Naive thymus-derived CD4-positive, alpha-beta T cell (primary cell): ENCODE measurements around the gene ACTL7A. TPM values are rescaled to one million over a fixed set of nuclear protein-coding genes. Genes with fewer than 3 reads are reported as not detected.
"Not testable (repeated sequence)": the region's sequence is repeated elsewhere in the genome, so short reads cannot be mapped to it uniquely, and the experiment has no call there.

Source experiments
- ATAC-seq: fragments of 150-1000 bp; cut with Tn5 transposase; 2 replicates; pipeline ENCODE4 v1.10.0; 2021; ENCODE audit warnings: mild to moderate bottlenecking, moderate library complexity
- CTCF ChIA-PET: fragments of 350-600 bp; sonication (Branson Sonifier 250); formaldehyde crosslinking; loops from one replicate; lab custom pipeline; 2021; ENCODE audit warnings: antibody characterized with exemption; lab: Charles Lee
- POLR2A ChIA-PET: fragments of 350-600 bp; sonication (Branson Sonifier 250); formaldehyde crosslinking; loops from one replicate; lab custom pipeline; 2021; ENCODE audit warnings: antibody characterized with exemption, inconsistent platforms; lab: Charles Lee
- DNase-seq, 9 donors: peaks; one replicate each; pipeline versions ENCODE4 v3.0.0 to v3.0.0-alpha.2; 2020 to 2022; ENCODE audit warnings: mixed read lengths in 1 of 9
- H3K27ac ChIP-seq: one replicate; pipeline ENCODE4 v1.7.0; 2013; ENCODE audit warnings: mild to moderate bottlenecking, low read depth, low read length, moderate library complexity
- H3K27me3 ChIP-seq, 2 donors: one replicate each; pipeline ENCODE4 v1.7.0; 2013; ENCODE audit warnings: low read length in 2 of 2, mild to moderate bottlenecking in 2 of 2, moderate library complexity in 2 of 2; ENCODE audit not compliant: control insufficient read depth in 2 of 2, insufficient read depth in 2 of 2
- H3K36me3 ChIP-seq, 3 experiments: 1 replicate in 2 of 3; 2 replicates in 1 of 3; pipeline ENCODE4 v1.7.0; 2013; ENCODE audit warnings: low read length in 3 of 3, mild to moderate bottlenecking in 3 of 3, moderate library complexity in 1 of 3; ENCODE audit not compliant: insufficient read depth in 3 of 3, control insufficient read depth in 2 of 3
- H3K4me1 ChIP-seq, 2 donors: one replicate each; pipeline ENCODE4 v1.7.0; 2013; ENCODE audit warnings: low read length in 2 of 2, mild to moderate bottlenecking in 2 of 2, moderate library complexity in 1 of 2; ENCODE audit not compliant: control insufficient read depth in 2 of 2, insufficient read depth in 2 of 2
- H3K4me3 ChIP-seq: 2 replicates; pipeline ENCODE4 v1.7.0; 2013; ENCODE audit warnings: mild to moderate bottlenecking, low read length
- H3K9me3 ChIP-seq, 3 experiments: 1 replicate in 2 of 3; 2 replicates in 1 of 3; pipeline ENCODE4 v1.7.0; 2013; ENCODE audit warnings: low read length in 3 of 3; ENCODE audit not compliant: control insufficient read depth in 2 of 3
- H3K27ac Mint-ChIP-seq, 9 donors: one replicate each; pipeline ENCODE4 v1.8.0; 2020 to 2022; ENCODE audit warnings: mixed read lengths in 9 of 9, mild to moderate bottlenecking in 8 of 9, moderate library complexity in 5 of 9, inconsistent platforms in 2 of 9
- H3K27me3 Mint-ChIP-seq, 5 donors: one replicate each; pipeline ENCODE4 v1.8.0; 2021 to 2022; ENCODE audit warnings: mixed read lengths in 5 of 5, mild to moderate bottlenecking in 1 of 5
- H3K36me3 Mint-ChIP-seq, 5 donors: one replicate each; pipeline ENCODE4 v1.8.0; 2020 to 2022; ENCODE audit warnings: mixed read lengths in 5 of 5, mild to moderate bottlenecking in 3 of 5, inconsistent platforms in 1 of 5
- H3K4me1 Mint-ChIP-seq, 7 donors: one replicate each; pipeline ENCODE4 v1.8.0; 2020 to 2022; ENCODE audit warnings: mixed read lengths in 7 of 7, mild to moderate bottlenecking in 3 of 7, inconsistent platforms in 1 of 7
- H3K4me3 Mint-ChIP-seq, 10 donors: one replicate each; pipeline ENCODE4 v1.8.0; 2020 to 2022; ENCODE audit warnings: mild to moderate bottlenecking in 10 of 10, mixed read lengths in 10 of 10, moderate library complexity in 6 of 10, inconsistent platforms in 2 of 10
- H3K9me3 Mint-ChIP-seq, 11 donors: one replicate each; pipeline ENCODE4 v1.8.0; 2020 to 2022; ENCODE audit warnings: mixed read lengths in 11 of 11, mild to moderate bottlenecking in 4 of 11, inconsistent platforms in 1 of 11, moderate library complexity in 1 of 11
- intact Hi-C, 2 donors: fragments of 100-400 bp; cut with micrococcal nuclease; formaldehyde crosslinking; loops; one replicate each; pipeline ENCODE4 v1.15.1; 2023
- polyA plus RNA-seq, 2 donors: library from polyadenylated mRNA; unstranded; fragments of 300-500 nt; fragmentation: Illumina TruSeq; gene quantifications; one replicate each; pipeline ENCODE4 v1.2.3, GENCODE V29; 2021
- total RNA-seq, 6 experiments: library from RNA in 5 of 6; stranded (reverse) in 5 of 6; gene quantifications; 1 replicate in 5 of 6; 2 replicates in 1 of 6; pipeline ENCODE4 v1.2.3 and lab custom pipeline; 2021 to 2026

The ACTL7A gene
- total and polyA plus RNA-seq, 7 experiments from 2014 or later: not detected

GRCh38 chr9:108836781-108837180, 25.3 kb upstream of the ACTL7A start:
- peaks cover 0 to 3% (median 0%) of the 10 kb centered on the region in 3 experiments for H3K9me3 ChIP-seq
- Mint-ChIP-seq H3K27me3 (peaks cover 0 to 4% (median 0%) of the 10 kb centered on the region in 5 donors), H3K4me1 (peaks cover 0 to 12% (median 0%) of the 10 kb centered on the region in 7 donors), H3K9me3 (peaks cover 0 to 3% (median 0%) of the 10 kb centered on the region in 11 donors), H3K27ac (no peak overlapping the region), H3K36me3 (peaks cover 0 to 1% (median 0%) of the 10 kb centered on the region in 5 donors), H3K4me3 (no peak overlapping the region)
- H3K4me1 ChIP-seq: no peaks in the 10 kb centered on the region
- H3K36me3 ChIP-seq: no peaks in the 10 kb centered on the region
- intact Hi-C loops: loop anchor here in 1 of 2 donors (10.0 kb wide), 1 partner anchor 62 kb away; no protein-coding TSS in a partner anchor
- DNase-seq: no peak
- CTCF ChIA-PET: no interaction called here
- no peaks in the 10 kb centered on the region for H3K27me3 ChIP-seq
- H3K27ac ChIP-seq: no peak overlapping the region
- no peak overlapping the region for H3K4me3 ChIP-seq
- POLR2A ChIA-PET: no interaction called here
- no peak for ATAC-seq

- ChIA-PET POLR2A (no interaction called here), CTCF (no interaction called here)
- Mint-ChIP-seq H3K27ac (no peak overlapping the region), H3K4me1 (peaks cover 3 to 16% (median 5%) of the 10 kb centered on the region in 7 donors), H3K27me3 (peaks cover 0 to 4% (median 0%) of the 10 kb centered on the region in 5 donors), H3K4me3 (no peak overlapping the region), H3K9me3 (peaks cover 0 to 3% (median 0%) of the 10 kb centered on the region in 11 donors), H3K36me3 (peaks cover 0 to 1% (median 0%) of the 10 kb centered on the region in 5 donors)
- Histone ChIP-seq H3K4me3 (no peak overlapping the region), H3K27ac (no peak overlapping the region), H3K36me3 (no peaks in the 10 kb centered on the region), H3K27me3 (no peaks in the 10 kb centered on the region), H3K4me1 (no peaks in the 10 kb centered on the region), H3K9me3 (peaks cover 0 to 3% (median 0%) of the 10 kb centered on the region in 3 experiments)
- ATAC-seq (no peak), DNase-seq (no peak)
- intact Hi-C loops: loop anchor here in 1 of 2 donors (10.0 kb wide), 1 partner anchor 63 kb away; no protein-coding TSS in a partner anchor
Measured at GRCh38 chr9:108837530-108837929, 24.5 kb upstream of the ACTL7A start.

GRCh38 chr9:108838017-108838416, 24.0 kb upstream of the ACTL7A start:
- CTCF ChIA-PET: no interaction called here
- no peak for ATAC-seq
- POLR2A ChIA-PET: no interaction called here

GRCh38 chr9:108839561-108839960, 22.5 kb upstream of the ACTL7A start:
- DNase-seq, POLR2A ChIA-PET, H3K9me3 ChIP-seq, H3K27me3 ChIP-seq, CTCF ChIA-PET, ATAC-seq, H3K9me3 Mint-ChIP-seq, H3K36me3 ChIP-seq, H3K4me3 ChIP-seq, H3K27ac ChIP-seq, H3K27me3 Mint-ChIP-seq, H3K36me3 Mint-ChIP-seq, H3K27ac Mint-ChIP-seq, H3K4me1 ChIP-seq, H3K4me3 Mint-ChIP-seq: not testable (repeated sequence)
- intact Hi-C loops: loop anchor here in 1 of 2 donors (10.0 kb wide), 1 partner anchor 65 kb away; no protein-coding TSS in a partner anchor
- H3K4me1 Mint-ChIP-seq: peaks cover 10 to 21% (median 11%) of the 10 kb centered on the region in 7 donors

More at GRCh38 chr9:108838017-108838416, 24.0 kb upstream of the ACTL7A start:
- peaks cover 0 to 3% (median 0%) of the 10 kb centered on the region in 11 donors for H3K9me3 Mint-ChIP-seq
- peaks cover 8 to 20% (median 10%) of the 10 kb centered on the region in 7 donors for H3K4me1 Mint-ChIP-seq
- Histone ChIP-seq H3K27ac (no peak overlapping the region), H3K9me3 (peaks cover 0 to 3% (median 0%) of the 10 kb centered on the region in 3 experiments), H3K4me1 (no peaks in the 10 kb centered on the region), H3K27me3 (no peaks in the 10 kb centered on the region), H3K4me3 (no peak overlapping the region), H3K36me3 (no peaks in the 10 kb centered on the region)
- no peak overlapping the region for H3K27ac Mint-ChIP-seq
- H3K36me3 Mint-ChIP-seq: peaks cover 0 to 1% (median 0%) of the 10 kb centered on the region in 5 donors
- H3K27me3 Mint-ChIP-seq: peaks cover 0 to 1% (median 0%) of the 10 kb centered on the region in 5 donors
- intact Hi-C loops: loop anchor here in 1 of 2 donors (10.0 kb wide), 1 partner anchor 63 kb away; no protein-coding TSS in a partner anchor
- no peak for DNase-seq
- no peak overlapping the region for H3K4me3 Mint-ChIP-seq

- Histone ChIP-seq H3K27me3 (no peaks in the 10 kb centered on the region), H3K27ac (no peak overlapping the region), H3K36me3 (no peaks in the 10 kb centered on the region), H3K4me1 (no peaks in the 10 kb centered on the region), H3K9me3 (peaks cover 0 to 3% (median 0%) of the 10 kb centered on the region in 3 experiments), H3K4me3 (peak overlapping the region; percentile 24)
- ChIA-PET POLR2A (no interaction called here), CTCF (no interaction called here)
- Mint-ChIP-seq H3K9me3 (peaks cover 0 to 3% (median 0%) of the 10 kb centered on the region in 11 donors), H3K4me1 (peaks cover 10 to 15% (median 10%) of the 10 kb centered on the region in 7 donors), H3K4me3 (peak overlapping the region; percentile 15 to 81 (median 69)), H3K36me3 (peaks cover 0 to 1% (median 0%) of the 10 kb centered on the region in 5 donors), H3K27ac (peak overlapping the region in 8 of 9 donors; percentile 37 to 82 (median 65)), H3K27me3 (no peaks in the 10 kb centered on the region)
- peak in 3 of 9 donors; percentile 4 to 18 (median 12) for DNase-seq
- intact Hi-C loops: no loop called here
- ATAC-seq: peak; percentile 48
Measured at GRCh38 chr9:108842610-108843295, 19.3 kb upstream of the ACTL7A start.

- ChIA-PET POLR2A (no interaction called here), CTCF (no interaction called here)
- ATAC-seq (no peak), DNase-seq (no peak)
- H3K27me3 Mint-ChIP-seq: no peaks in the 10 kb centered on the region
- no peak overlapping the region for H3K27ac Mint-ChIP-seq
- intact Hi-C loops: no loop called here
- H3K4me3 ChIP-seq: no peak overlapping the region
- H3K4me3 Mint-ChIP-seq: no peak overlapping the region
- peaks cover 0 to 1% (median 0%) of the 10 kb centered on the region in 5 donors for H3K36me3 Mint-ChIP-seq
- peaks cover 10 to 15% (median 10%) of the 10 kb centered on the region in 7 donors for H3K4me1 Mint-ChIP-seq
- H3K27ac ChIP-seq: no peak overlapping the region
- H3K36me3 ChIP-seq: no peaks in the 10 kb centered on the region
- no peaks in the 10 kb centered on the region for H3K27me3 ChIP-seq
- no peaks in the 10 kb centered on the region for H3K9me3 ChIP-seq
- no peaks in the 10 kb centered on the region for H3K4me1 ChIP-seq
- H3K9me3 Mint-ChIP-seq: peaks cover 0 to 3% (median 0%) of the 10 kb centered on the region in 11 donors
Measured at GRCh38 chr9:108844391-108844790, 17.7 kb upstream of the ACTL7A start.
